Left colon (tissue), 2 donors: ENCODE measurements around the gene FSIP1. TPM values are rescaled to one million over a fixed set of nuclear protein-coding genes. Genes with fewer than 3 reads are reported as not detected.
A peak's percentile ranks its signal among the peaks of the same experiment; 100 is the strongest.

Source experiments
- ATAC-seq: fragments of 200-7000 bp; cut with Tn5 transposase; one replicate; pipeline ENCODE4 v1.9.1; 2020; ENCODE audit warnings: mild to moderate bottlenecking, moderate library complexity
- DNase-seq, 2 donors: peaks; one replicate each; pipeline ENCODE4 v3.0.0-alpha.2; 2020
- intact Hi-C, 2 donors: fragments of 100-400 bp; cut with DNase I in 1 of 2; cut with micrococcal nuclease in 1 of 2; formaldehyde crosslinking; loops; one replicate each; pipeline versions ENCODE4 v1.11.2 to v1.14.0; 2022; cut with DNase I, micrococcal nuclease
- total RNA-seq, 2 donors: library from RNA; stranded (reverse); fragmentation: NEBNext Ultra II Directional; extraction: Animal tissue kit (Norgen Biotek cat#: 25700); gene quantifications; one replicate each; pipeline ENCODE4 v1.2.1, GENCODE V29; 2021
- donor health status: DM: no; HTN: no; CAD: no.
- donor health status: DM: yes; HTN: yes; CAD: no.

FSIP1 gene
- total RNA-seq, 2 donors from 2014 or later, result 8.2 to 8.6 TPM

DNA sequence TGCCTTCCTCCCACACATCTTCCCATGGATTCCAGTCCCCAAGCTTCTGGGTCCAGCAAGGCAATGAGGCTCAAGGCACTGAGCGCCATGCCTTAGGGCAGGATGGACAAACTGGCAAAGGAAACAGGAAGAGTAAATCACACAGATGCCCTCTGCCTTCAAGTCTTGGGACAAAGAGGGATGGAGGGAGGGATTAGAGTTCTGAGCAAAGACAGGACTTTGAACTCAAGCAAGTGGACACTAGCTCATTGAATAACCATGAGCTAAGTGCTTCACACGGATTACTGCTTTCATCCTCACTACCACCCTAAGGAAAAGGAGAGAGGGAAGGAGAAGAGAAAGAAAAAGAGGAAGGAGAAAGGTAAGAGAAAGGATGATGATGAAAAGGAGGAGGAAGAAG, 209.4 kb downstream of the FSIP1 start:
- ATAC-seq, result peak; percentile 56
- DNase-seq, result no peak
- intact Hi-C loops, result no loop called here

DNA sequence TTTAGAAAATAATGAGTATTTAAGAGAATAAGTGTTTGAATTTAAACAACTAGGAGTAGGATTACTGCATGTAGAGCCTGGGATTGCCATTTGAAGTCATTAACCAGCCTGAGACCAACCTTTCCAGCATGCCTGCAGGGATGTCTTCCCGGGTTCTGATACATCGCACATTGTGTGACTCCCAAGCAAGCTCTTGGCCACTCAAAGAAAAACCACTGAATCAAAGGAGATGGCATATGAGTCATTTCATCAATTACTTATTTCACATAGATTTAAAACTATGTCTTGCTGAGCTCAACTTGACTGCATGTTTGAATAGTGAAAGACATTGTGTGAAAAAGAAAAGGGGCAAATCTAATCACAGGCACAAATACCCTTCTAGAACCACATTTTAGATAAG, 216.8 kb downstream of the FSIP1 start:
- ATAC-seq, result no peak
- DNase-seq, result no peak
- intact Hi-C loops, result no loop called here

DNA sequence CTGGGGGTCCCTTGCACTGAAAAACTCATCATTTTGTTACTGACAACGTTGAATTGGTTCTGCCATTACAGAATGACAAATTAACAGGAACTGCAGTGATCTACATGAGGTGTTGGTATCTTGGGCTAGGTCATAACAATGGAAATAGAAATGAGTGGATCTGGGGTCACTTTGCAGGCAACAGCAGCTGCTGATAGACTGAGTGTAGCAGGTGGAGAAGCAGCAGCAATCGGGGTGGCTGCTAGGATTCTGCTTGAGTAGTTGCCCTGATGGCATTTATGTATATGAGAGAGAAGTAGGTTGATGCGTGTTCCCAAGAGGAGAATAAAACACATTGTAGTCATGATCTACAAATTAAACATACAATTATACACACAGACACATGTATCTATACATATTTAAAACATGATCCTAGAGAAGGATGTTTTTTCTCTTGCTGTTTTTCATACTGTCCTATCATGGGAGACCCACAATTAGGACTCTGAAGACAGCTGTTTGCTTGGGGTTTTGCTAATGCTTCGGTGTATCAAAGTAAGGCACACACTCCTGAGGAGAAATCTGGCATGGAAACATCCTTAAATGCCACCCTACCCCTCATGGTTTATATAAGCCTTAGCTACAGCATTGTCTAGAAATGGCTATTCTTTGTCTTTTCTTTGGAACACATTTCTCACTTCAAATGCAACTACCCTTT, 217.5 kb downstream of the FSIP1 start:
- no peak for DNase-seq
- no peak for ATAC-seq
- intact Hi-C loops, result no loop called here

DNA sequence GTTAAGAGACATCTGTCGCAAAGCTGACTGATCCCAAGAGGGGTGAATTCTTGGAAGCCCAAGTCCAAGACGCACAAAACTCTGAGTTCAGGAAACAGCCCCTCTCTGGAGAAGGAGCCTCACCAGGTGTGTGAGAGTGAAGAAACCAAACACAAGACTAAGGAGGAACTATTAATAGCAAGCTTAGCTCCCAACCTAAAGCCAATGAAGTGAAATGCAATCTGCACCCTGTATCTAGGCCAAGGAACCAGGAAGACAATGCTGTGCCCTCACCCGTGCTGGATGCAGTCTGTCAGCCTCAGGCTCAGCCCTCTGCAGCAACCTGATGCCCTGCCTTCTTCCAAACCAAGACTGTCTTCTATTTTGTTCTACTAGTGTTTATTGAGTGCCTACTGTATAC, 224.2 kb downstream of the FSIP1 start:
- intact Hi-C loops, result no loop called here
- DNase-seq, result no peak
- ATAC-seq, result no peak

DNA sequence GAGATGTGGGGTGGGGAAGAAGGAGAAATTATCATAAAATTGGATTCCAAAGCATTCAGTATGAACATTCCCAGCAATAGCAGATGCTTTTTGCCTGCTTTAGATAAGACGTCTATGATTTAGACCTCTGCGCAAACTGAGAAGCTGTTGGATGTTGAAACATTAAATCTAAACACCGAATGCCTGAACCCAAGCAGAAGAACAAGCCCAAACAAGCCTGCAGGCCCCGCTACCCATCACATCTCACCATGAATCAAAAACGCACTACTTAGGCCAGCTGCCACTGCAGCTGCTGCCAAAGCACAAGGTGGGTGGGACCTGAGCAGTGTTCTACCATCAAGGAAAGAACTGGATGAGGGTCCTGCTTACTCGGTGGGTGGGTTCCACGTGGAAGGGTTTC, 226.2 kb downstream of the FSIP1 start:
- DNase-seq (no peak), ATAC-seq (no peak)
- intact Hi-C loops, result no loop called here

DNA sequence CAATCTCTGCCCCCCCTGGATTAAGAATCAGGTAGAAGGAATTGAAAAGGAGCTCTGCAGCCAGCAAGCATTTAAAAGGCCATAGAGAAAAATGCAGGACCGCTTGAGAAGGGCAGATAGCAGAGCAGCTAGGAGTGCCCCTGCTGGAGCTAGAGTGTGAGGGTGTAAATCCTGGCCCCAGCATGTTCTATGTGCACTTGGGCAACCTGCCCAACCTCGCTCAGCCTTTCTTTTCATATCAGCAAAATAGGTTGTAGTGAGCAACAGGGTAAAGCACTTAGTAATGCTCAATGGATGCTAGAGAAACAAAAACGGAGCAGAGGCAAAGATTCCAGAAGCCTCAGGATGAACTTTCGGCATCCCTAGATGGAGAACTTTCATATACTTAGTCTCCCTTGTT, 226.8 kb downstream of the FSIP1 start:
- no peak for ATAC-seq
- no peak for DNase-seq
- intact Hi-C loops, result no loop called here

DNA sequence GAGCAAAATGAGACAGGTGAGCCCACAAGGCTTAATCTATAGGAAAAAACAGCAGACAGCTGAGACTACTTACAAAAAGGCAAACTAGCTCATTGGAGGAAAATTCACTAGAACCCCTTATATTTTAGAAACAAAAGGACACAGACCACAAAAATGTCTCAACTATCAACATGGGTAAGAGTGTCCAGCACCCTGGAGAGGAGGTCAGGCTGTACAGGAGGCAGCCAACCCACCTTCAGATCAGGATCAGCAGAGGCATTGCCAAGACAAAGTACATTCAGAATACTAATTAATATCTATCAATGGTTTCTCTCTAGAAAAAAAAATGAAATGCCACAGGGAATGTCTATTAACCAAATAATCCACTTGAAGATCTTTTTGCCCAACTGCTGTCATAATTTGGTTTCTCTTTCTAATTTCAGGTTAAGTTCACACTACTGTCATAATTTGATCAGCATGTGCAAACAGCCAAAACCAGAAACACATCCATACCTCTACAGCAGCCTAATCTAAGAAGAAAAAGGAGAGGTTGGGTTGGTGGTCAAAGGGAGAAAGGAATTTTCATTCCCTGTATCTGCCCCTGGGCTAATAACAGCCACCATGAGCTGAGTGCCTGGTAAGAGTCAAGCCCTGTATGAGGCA, 227.8 kb downstream of the FSIP1 start:
- intact Hi-C loops, result no loop called here
- DNase-seq (no peak), ATAC-seq (peak; percentile 15)

DNA sequence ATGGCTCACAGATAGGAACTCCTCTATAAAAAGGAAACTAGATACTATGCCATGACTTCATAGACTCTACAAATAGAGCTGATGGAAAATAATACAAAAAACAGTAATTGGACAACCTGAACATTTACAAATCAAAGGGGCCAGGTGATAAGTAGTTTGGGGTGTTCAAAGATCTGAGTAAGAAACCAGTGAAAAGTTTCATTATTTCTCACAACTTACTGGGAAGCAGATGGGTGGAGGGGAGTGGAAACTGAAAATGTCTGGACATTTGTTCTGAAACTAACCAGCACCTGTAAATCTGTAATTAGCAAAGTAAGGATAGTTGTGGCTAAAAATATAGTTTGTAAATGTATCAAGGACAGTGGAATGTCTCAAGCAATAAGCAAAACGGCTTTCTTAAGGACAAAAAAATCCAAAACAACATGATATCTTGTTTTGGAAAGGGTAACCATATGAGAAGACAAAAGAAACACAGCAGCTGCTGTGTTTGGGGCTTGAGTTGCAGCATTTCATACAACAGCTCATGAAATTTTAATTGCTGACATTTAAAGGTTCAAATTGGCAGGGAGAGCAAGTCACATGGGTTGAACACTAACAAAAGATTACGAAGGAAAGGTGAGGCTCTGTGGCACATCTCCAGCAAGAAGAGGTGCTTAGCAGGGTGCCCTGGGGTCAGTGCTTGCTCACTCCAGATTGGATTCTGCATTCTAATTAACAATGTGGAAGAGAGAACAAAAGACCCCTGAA, 228.5 kb downstream of the FSIP1 start:
- DNase-seq (peak; percentile 61 to 67), ATAC-seq (peak; percentile 98)
- intact Hi-C loops, result no loop called here

DNA sequence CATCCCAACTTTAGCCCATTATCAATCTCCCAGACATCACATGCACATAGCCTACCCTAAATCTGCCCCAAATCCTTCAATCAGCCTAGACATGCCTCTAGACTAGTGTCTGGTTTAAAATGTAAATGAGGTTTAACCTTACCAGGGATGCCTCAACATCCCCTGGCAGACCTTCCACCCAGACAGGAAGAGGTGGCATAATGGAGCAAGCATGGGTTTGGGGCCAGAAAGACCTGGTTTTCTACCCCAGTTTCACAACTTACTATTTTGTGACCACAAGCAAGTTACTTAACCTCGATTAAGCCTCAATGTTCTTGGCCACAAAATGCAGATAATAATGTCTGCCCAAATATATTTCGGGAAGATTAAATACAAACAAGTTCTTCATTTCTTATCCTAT, 230.1 kb downstream of the FSIP1 start:
- intact Hi-C loops, result no loop called here
- ATAC-seq (no peak), DNase-seq (no peak)

DNA sequence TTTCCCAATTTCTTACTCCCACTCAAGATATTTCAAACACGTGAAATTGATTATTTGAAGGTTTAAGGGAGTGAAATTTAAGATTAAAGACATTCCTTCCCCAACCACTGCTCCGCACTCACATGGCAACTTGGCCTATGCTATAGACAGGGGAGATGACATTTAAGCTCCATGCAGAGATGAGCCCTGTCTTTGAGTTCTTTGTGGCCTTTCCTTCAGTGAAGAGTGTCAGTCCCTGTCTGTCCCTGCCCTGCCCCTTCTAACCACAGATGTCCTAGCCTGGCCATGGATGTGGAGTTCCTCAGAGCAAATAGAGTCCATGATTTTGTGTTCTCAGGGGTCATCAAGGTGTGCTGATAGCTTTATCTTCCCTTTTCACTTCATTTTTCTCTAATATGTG, 231.2 kb downstream of the FSIP1 start:
- intact Hi-C loops, result no loop called here
- no peak for DNase-seq
- ATAC-seq, result no peak

Other genes starting within 250 kb of the FSIP1 start
- 100 to 1,000 TPM; 174 to 181 TPM for gene THBS1, start 201.8 kb downstream of the FSIP1 start, total RNA-seq
- gene GPR176, start 137.4 kb upstream of the FSIP1 start, total RNA-seq, result 1 to 10 TPM in 1 of 2 donors, under 1 TPM in 1; 0.85 to 1.5 TPM
- gene EIF2AK4, start 151.3 kb upstream of the FSIP1 start, total RNA-seq, result 10 to 100 TPM; 23.6 to 29.7 TPM